GM21360 (cell line): Measurements from ENCODE around the gene KAZN.

Experiments
- ATAC-seq: cut with Tn5 transposase; IDR thresholded peaks from one replicate; pipeline ENCODE4 v1.9.1; 2021; ENCODE audit warnings: mild to moderate bottlenecking, moderate library complexity; ENCODE audit not compliant: unreplicated experiment

KAZN gene

GRCh38 chr1:15064217-15064929 is 465.9 kb downstream of the KAZN start:
- no peak for ATAC-seq

GRCh38 chr1:15065291-15065690 is 466.8 kb downstream of the KAZN start:
- no peak for ATAC-seq

- ATAC-seq = no peak
Observed at GRCh38 chr1:15065736-15066135, 467.3 kb downstream of the KAZN start.

- no peak for ATAC-seq
Observed at GRCh38 chr1:15066191-15066590, 467.7 kb downstream of the KAZN start.

- ATAC-seq = no peak
Observed at GRCh38 chr1:15067148-15067547, 468.7 kb downstream of the KAZN start.

- no peak for ATAC-seq
Observed at GRCh38 chr1:15068152-15068551, 469.7 kb downstream of the KAZN start.

GRCh38 chr1:15068997-15069396 is 470.5 kb downstream of the KAZN start:
- no peak for ATAC-seq

- ATAC-seq = no peak
Observed at GRCh38 chr1:15070145-15070748, 471.8 kb downstream of the KAZN start.

GRCh38 chr1:15071936-15072335 is 473.5 kb downstream of the KAZN start:
- ATAC-seq = no peak

- ATAC-seq = no peak
Observed at GRCh38 chr1:15073799-15074308, 475.4 kb downstream of the KAZN start.

- no peak for ATAC-seq
Observed at GRCh38 chr1:15075175-15075574, 476.7 kb downstream of the KAZN start.

- no peak for ATAC-seq
Observed at GRCh38 chr1:15075817-15076216, 477.3 kb downstream of the KAZN start.

GRCh38 chr1:15076807-15077206 is 478.3 kb downstream of the KAZN start:
- no peak for ATAC-seq

- no peak for ATAC-seq
Observed at GRCh38 chr1:15077384-15077783, 478.9 kb downstream of the KAZN start.

- no peak for ATAC-seq
Observed at GRCh38 chr1:15080328-15081007, 482.0 kb downstream of the KAZN start.

GRCh38 chr1:15081102-15081501 is 482.6 kb downstream of the KAZN start:
- ATAC-seq = no peak

- no peak for ATAC-seq
Observed at GRCh38 chr1:15083578-15083977, 485.1 kb downstream of the KAZN start.

GRCh38 chr1:15088281-15088971 is 489.9 kb downstream of the KAZN start:
- no peak for ATAC-seq

GRCh38 chr1:15089258-15089992 is 490.9 kb downstream of the KAZN start:
- no peak for ATAC-seq

- ATAC-seq = no peak
Observed at GRCh38 chr1:15090373-15090772, 491.9 kb downstream of the KAZN start.

- ATAC-seq = no peak
Observed at GRCh38 chr1:15094056-15094455, 495.6 kb downstream of the KAZN start.
